ENCODE data around the gene SF3B5. TPM values are rescaled to one million over a fixed set of nuclear protein-coding genes. Genes with fewer than 3 reads are reported as not detected.

The SF3B5 gene
- total RNA-seq, 4 donors from 2014 or later: 168 to 188 (median 186) TPM

DNA sequence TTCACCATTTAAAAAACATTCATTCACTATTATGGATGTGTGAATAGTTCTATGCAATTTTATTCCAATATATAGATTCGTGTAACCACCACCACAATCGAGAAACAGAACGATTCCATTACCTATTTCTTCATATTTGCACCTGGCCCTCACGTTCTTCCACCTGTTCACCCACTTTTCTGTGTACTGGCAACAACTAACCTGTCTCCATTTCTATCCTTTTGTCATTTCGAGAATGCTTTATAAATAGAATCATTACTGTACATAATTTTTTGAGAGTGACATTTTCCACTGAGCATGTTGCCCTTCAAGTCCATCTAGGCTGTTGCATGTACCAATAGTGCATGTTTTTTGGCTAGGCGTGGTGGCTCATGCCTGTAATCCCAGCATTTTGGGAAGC, 31.7 kb upstream of the SF3B5 start:
- H3K4me1 ChIP-seq: no peaks in the 10 kb centered on the region
- intact Hi-C loops (cut with DNase I; ENCODE audit: low total_unique reads): no loop called here
- in situ Hi-C loops (cut with MboI; ENCODE audit: low sequenced_read_pairs in 4 of 4): no loop called here
- H3K4me3 ChIP-seq: no peak overlapping the region
- ATAC-seq (no peak), DNase-seq (no peak)
- H3K9me3 ChIP-seq: no peaks in the 10 kb centered on the region
- no peaks in the 10 kb centered on the region for H3K27me3 ChIP-seq
- TF ChIP-seq, protein P1, sequence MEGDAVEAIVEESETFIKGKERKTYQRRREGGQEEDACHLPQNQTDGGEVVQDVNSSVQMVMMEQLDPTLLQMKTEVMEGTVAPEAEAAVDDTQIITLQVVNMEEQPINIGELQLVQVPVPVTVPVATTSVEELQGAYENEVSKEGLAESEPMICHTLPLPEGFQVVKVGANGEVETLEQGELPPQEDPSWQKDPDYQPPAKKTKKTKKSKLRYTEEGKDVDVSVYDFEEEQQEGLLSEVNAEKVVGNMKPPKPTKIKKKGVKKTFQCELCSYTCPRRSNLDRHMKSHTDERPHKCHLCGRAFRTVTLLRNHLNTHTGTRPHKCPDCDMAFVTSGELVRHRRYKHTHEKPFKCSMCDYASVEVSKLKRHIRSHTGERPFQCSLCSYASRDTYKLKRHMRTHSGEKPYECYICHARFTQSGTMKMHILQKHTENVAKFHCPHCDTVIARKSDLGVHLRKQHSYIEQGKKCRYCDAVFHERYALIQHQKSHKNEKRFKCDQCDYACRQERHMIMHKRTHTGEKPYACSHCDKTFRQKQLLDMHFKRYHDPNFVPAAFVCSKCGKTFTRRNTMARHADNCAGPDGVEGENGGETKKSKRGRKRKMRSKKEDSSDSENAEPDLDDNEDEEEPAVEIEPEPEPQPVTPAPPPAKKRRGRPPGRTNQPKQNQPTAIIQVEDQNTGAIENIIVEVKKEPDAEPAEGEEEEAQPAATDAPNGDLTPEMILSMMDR (IDR thresholded peaks at IDR 0.05 in 4 of 5, conservative IDR thresholded peaks at IDR 0.05 in 1 of 5): no peak
- no peak for TF ChIP-seq POLR2A (IDR thresholded peaks at IDR 0.05)
- H3K27ac ChIP-seq: no peak overlapping the region
- H3K36me3 ChIP-seq: no peaks in the 10 kb centered on the region

DNA sequence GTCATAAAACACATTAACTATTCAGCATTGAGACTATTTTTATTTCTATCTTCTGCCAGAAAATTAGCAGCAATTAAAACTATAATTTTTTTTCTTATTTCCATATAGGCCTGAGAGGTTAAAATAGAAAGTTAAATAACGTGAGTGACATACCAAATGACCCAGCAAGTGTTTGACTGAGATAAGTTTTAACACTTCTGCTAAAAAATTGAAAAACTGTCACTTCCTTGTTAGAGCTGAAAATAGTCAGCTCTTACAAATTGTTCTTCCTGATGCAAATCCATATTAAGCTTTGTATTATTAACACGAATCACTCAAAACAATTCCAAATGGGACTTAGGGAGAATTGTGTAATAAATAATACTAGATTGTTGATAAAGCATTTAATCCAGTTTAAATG, 28.5 kb upstream of the SF3B5 start:
- H3K4me3 ChIP-seq: no peak overlapping the region
- H3K27ac ChIP-seq: no peak overlapping the region
- DNase-seq (no peak), ATAC-seq (no peak)
- no peaks in the 10 kb centered on the region for H3K9me3 ChIP-seq
- in situ Hi-C loops (cut with MboI; ENCODE audit: low sequenced_read_pairs in 4 of 4): no loop called here
- H3K36me3 ChIP-seq: no peaks in the 10 kb centered on the region
- H3K4me1 ChIP-seq: no peaks in the 10 kb centered on the region
- intact Hi-C loops (cut with DNase I; ENCODE audit: low total_unique reads): no loop called here
- no peaks in the 10 kb centered on the region for H3K27me3 ChIP-seq
- TF ChIP-seq POLR2A (IDR thresholded peaks at IDR 0.05): no peak
- TF ChIP-seq, protein P1 (IDR thresholded peaks at IDR 0.05 in 4 of 5, conservative IDR thresholded peaks at IDR 0.05 in 1 of 5): no peak

DNA sequence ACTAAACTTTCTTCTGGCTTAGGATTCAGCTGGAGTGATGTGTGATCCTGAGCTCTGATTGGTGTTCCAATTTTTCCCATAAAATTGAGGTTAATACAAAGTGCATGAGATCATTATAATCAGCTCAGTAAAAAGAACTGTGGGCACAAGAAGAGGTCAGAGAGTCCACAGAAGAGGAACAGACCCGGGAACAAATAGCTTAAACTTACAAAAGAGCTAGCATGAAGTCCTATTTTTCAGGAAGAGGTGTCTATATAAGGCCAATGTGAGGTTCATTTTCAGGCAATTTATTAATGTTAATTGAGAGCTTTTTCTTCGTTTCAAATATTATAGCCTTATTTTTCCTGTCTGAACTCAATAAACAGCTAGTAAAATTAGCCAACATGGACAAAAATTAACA, 28.0 kb upstream of the SF3B5 start:
- no peak overlapping the region for H3K27ac ChIP-seq
- DNase-seq: no peak
- no peaks in the 10 kb centered on the region for H3K9me3 ChIP-seq
- in situ Hi-C loops (cut with MboI; ENCODE audit: low sequenced_read_pairs in 4 of 4) (no loop called here), intact Hi-C loops (cut with DNase I; ENCODE audit: low total_unique reads) (no loop called here)
- H3K4me3 ChIP-seq: no peak overlapping the region
- TF ChIP-seq, protein P1 (IDR thresholded peaks at IDR 0.05 in 4 of 5, conservative IDR thresholded peaks at IDR 0.05 in 1 of 5): no peak
- TF ChIP-seq POLR2A (IDR thresholded peaks at IDR 0.05): no peak
- no peaks in the 10 kb centered on the region for H3K27me3 ChIP-seq
- H3K36me3 ChIP-seq: no peaks in the 10 kb centered on the region
- ATAC-seq: no peak
- H3K4me1 ChIP-seq: no peaks in the 10 kb centered on the region

DNA sequence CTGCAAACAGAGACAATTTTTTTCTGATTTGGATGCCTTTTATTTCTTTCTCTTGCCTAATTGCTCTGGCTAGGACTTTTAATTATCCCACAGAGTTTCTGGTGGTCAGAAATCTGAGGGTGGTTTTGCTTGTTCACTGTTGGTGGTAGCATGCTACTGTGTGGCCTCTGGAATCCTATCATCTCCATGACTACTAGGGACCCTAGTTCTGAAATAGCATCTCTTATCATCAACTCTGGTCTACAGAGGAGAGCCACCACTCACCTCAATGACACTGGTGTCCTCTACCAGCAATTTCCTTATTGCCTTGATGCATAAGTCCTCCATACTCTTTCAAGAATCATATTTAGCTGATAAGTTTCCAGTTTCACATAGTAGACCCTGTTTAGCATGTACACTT, 27.5 kb upstream of the SF3B5 start:
- Histone ChIP-seq H3K9me3 (no peaks in the 10 kb centered on the region), H3K27ac (no peak overlapping the region), H3K4me3 (no peak overlapping the region), H3K36me3 (no peaks in the 10 kb centered on the region), H3K4me1 (no peaks in the 10 kb centered on the region), H3K27me3 (no peaks in the 10 kb centered on the region)
- intact Hi-C loops (cut with DNase I; ENCODE audit: low total_unique reads) (no loop called here), in situ Hi-C loops (cut with MboI; ENCODE audit: low sequenced_read_pairs in 4 of 4) (no loop called here)
- DNase-seq (no peak), ATAC-seq (no peak)
- no peak for TF ChIP-seq POLR2A (IDR thresholded peaks at IDR 0.05)
- TF ChIP-seq, protein P1 (IDR thresholded peaks at IDR 0.05 in 4 of 5, conservative IDR thresholded peaks at IDR 0.05 in 1 of 5): no peak

DNA sequence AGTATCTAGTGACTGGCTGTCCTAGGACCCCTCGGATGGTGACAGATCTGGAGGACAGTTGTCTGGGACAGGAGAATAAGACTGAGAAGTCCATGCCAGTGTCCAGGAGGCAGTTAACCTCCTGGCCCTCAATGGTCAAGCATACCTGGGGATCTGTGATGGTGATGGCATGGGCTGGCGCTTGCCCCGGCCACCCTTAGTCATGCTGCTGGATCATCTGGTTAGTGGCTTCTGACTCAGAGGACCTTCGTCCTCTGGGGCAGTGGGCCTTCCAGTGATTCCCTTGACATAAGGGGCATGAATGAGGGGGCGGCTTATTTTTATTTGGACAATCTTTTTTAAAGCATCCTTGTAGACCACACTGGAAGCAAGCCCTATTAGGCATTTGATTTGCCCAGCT, 24.0 kb upstream of the SF3B5 start:
- H3K4me3 ChIP-seq: no peak overlapping the region
- DNase-seq (no peak), ATAC-seq (no peak)
- H3K27ac ChIP-seq: no peak overlapping the region
- in situ Hi-C loops (cut with MboI; ENCODE audit: low sequenced_read_pairs in 4 of 4) (no loop called here), intact Hi-C loops (cut with DNase I; ENCODE audit: low total_unique reads) (no loop called here)
- TF ChIP-seq POLR2A (IDR thresholded peaks at IDR 0.05): no peak
- TF ChIP-seq, protein P1 (IDR thresholded peaks at IDR 0.05 in 4 of 5, conservative IDR thresholded peaks at IDR 0.05 in 1 of 5): no peak
- H3K36me3 ChIP-seq: no peaks in the 10 kb centered on the region
- H3K4me1 ChIP-seq: no peaks in the 10 kb centered on the region
- H3K9me3 ChIP-seq: no peaks in the 10 kb centered on the region
- H3K27me3 ChIP-seq: no peaks in the 10 kb centered on the region
